Measurements from ENCODE around the gene CPNE4.

The CPNE4 gene

DNA sequence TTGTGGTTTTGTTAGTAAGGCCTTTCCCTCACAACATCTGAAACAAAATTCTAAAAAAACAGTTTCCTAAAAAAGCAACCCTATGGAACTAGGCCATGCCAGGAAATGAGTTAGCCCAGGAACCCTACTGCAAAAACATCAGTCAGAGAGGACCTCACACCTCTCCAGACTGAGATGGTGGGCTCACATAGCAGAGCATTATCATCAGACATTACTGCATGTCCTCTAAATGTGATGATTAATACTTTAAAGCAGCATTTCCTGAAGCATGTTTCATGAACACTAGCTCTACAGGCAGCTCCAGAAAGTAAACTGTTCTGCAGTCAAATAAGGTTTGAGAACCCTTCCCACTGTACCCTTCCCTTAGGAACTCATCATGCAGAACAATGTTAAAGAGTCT lies 299.7 kb downstream of the CPNE4 start:
- DNase-seq (ENCODE audit: low spot score): no peak

- no peak for DNase-seq (ENCODE audit: low spot score)
Observed at GRCh38 chr3:131733086-131733841, 301.6 kb downstream of the CPNE4 start.

DNA sequence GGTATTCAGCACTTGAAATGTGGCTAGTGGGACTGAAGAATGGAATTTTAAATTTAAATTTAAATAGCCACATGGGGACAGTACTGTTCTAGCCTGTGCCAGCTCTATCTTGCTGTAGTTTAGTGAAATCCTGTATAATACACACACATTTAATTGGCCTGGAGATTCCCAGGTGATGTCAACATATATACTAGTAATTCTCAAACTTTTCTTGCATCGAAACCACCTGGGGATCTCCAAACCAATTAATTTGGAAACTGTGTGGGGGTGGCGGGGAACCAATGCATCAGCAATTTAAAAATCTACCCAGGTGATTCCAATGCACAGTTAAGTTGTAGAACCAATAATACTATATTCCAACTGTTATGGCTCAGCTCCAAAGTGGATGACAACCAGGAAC lies 303.1 kb downstream of the CPNE4 start:
- no peak for DNase-seq (ENCODE audit: low spot score)

DNA sequence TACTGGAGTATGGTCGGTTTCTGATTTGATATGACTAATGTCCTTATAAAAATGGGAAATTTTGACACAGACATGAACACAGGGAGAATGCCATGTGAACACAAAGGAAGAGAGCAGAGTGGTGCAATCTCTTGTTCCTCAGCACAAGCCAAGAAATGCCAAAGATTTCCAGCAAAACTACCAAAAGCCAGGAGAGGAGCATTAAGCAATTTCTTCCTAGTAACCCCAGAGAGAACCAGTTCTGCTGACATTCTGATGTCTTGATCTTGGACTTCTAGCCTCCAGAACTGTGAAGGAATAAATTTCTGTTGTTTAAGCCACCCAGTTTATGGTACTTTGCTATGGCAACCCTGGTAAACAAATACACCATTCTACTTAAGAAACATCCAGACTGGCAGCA lies 304.2 kb downstream of the CPNE4 start:
- DNase-seq (ENCODE audit: low spot score): no peak

DNA sequence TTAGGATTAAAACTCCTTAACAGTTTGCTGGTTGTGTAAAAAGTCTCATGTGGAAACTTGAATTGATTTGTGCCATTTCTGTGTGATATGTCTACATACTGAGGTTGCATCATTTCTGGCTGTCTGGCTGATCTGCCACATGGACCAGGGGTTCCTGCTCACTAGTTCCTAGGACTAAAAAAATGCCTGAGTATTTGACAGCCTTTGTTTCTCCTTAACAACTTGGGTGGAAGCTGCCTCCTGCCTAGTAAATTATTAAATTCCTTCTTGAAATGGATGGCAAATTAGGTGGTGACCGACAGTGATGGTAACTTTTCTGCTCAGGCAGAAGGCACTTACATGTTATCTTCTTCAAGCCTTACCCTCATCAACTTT lies 305.2 kb downstream of the CPNE4 start:
- DNase-seq (ENCODE audit: low spot score): no peak

DNA sequence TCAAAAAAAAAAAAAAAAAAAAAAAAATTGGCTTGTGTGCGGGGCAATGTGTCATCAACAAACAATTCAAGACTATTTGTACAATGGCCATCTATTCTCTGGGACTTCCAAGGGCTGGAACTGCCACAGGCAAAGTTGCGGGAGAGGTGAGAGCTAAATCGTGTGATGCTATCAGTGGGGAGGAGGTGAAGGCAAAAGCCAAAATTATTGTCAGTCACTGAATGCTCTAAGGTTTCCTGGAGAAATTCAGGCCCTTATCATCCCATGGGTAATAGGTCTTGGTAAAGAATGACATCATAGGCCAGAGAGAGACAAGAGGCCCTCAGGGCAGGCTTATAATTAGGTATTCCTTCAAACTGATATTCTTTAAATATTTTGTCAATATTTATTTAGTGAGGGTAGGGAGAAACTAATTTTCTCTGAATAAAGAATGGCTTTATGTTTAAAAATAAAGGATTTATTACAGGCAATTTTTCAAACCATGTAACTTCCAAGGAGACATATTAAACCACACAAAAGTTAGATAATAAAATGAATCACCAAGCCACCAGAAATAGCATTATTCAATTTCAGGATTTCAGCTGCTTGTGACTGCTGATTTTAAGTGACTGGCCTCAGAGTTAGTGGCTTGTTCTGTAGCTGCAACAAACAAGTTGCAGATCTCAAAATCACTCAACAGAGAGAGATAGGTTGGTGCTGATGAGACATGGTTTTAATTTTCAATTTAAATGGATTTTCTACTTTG lies 305.7 kb downstream of the CPNE4 start:
- no peak for DNase-seq (ENCODE audit: low spot score)

GRCh38 chr3:131725414-131725813 lies 309.4 kb downstream of the CPNE4 start:
- no peak for DNase-seq (ENCODE audit: low spot score)

GRCh38 chr3:131723343-131723742 lies 311.5 kb downstream of the CPNE4 start:
- no peak for DNase-seq (ENCODE audit: low spot score)

DNA sequence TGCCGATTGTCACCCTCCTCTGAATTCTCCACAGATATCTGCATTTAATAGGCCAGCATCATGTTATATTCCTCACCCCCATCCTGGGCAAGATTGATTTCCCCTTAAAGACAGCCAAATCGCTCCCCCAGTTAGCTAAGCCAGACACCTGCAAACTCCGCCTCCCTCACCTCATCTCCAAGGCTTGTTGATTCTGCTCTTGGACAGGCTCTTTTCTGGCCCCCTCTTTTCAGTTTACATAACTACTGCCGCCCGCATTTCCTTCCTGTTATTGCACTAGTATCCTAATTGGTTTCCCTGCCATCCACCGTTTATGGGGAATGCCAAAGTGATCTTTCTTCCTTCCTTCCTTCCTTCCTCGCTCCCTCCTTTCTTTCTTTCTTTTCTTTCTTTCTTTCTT lies 317.3 kb downstream of the CPNE4 start:
- DNase-seq (ENCODE audit: low spot score): no peak

DNA sequence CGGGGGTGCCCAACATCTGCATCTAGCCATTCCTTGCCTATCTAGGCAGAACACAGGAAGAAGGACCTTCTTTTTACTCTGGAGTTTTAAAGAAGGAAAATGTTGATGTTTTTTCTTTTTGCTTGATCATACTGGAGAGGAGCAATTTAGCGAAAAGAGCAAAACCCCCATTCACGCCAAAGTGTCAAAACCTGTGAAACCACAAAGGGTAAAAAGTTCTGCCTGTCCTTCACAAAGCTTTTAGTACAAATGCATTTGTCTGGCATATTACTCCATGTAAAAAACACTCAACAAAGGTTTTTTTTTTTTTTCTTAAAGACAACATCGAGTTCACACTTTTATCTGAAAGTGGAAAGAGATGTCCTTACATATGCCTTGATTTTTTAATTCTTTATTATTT lies 317.9 kb downstream of the CPNE4 start:
- DNase-seq (ENCODE audit: low spot score): no peak

GRCh38 chr3:131716007-131716406 lies 318.8 kb downstream of the CPNE4 start:
- no peak for DNase-seq (ENCODE audit: low spot score)

DNA sequence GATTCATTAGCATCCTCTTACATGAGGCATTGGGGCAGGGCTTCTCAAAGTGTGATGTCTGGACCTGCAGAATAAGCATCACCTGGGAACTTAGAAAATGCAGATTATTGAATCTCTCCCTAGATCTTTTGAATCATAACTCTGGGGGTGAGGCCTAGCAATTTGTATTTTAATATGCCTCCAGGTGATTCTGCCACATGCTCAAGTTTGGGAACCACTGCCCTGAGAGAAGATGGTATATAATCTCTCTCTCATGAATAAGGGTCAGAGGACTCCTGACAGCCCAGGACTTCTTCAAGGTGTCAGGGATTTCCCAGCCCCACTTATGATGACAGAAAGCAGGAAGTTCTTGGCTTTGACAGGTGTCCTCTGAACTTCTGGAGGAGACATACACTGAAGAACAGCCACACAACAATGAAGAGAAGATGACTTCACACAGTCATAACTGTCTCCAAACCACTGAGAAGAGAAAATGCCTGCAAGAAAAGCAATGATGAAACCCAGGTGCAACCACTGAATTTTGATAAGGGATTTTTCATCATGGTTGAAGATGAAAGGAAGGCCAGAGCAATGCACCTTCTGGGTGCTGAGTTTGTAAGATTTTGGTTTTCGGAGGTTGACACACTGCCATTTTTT lies 320.1 kb downstream of the CPNE4 start:
- no peak for DNase-seq (ENCODE audit: low spot score)

DNA sequence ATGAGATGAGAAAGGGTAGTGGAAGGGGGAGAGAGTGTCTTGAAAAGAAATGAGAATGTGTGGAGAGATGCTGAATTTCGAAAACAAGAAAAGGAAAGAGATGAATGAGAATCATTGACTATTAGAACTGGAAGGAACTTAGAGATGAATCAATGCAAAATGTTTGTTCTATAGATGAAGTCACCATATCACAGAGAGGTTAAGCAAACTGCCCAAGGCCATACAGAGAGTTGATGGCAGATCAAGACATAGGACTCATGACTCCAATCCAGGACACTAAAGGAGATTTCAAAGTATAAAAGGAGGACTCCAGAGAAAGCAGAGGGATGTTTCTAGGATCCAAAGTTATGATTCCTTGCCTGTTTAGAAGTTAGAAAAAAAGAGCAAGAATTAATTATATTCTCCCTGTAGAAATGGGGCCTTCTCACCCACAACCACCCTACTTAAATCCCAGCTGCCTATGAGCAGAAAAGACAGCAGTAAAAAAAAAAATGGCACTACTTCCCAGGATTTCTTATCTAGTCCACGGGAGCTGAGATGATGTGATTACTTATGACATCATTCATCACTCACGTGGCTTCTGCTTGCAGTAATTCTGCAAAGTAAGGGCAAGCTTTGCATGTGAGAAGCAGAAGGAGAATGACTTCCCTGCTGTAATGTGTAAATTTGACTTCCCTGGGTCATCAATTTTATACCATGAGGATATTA lies 321.2 kb downstream of the CPNE4 start:
- DNase-seq (ENCODE audit: low spot score): no peak

DNA sequence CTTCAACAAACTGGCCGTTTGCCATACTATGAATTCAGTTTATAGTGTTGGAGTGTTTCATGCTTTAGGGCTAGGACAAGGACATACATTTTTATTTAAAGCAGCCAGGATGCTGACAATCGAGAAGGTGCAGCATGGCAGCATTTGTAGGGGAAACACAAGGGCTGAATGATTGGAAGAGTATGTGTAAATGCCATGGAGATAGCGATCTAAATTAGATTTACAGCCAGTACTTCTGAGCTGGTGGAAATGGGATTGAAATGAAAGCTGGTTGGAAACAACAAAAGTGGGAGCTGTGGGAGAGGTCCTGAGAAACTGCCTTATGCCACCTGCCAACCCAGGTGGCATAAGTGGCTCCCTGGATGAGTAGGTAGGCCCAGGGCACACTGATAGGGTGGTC lies 322.2 kb downstream of the CPNE4 start:
- no peak for DNase-seq (ENCODE audit: low spot score)

DNA sequence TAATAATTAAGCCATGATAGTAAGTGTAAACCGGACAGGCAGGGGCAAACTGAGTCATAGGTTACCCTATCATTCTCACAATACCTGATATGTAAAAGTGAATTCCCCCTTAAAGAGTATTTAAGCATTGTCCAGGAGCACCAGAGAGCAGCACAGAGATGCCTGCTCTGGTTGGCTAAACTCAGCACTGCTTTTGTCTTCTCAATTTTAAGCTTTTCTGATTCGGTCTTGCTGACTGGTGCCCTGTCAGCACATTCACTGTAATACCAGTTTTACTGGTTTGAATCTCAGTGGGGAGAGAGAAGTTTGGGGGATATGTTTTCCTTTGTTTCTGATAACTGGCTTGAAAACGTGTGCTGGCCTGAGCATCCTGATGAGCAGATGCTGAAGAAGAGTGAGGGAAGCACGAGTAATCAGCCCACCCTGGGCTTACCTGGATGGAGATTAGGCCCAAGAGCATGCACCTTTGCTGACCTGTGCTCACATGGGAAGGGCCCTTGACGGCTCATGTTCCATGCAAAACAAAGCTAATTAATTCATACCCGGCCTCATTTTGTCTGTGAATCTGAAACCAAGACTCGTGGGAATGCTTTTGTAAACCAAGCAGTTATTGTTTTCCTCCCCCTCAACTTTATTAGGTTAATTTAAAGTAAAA lies 323.6 kb downstream of the CPNE4 start:
- DNase-seq (ENCODE audit: low spot score): no peak

DNA sequence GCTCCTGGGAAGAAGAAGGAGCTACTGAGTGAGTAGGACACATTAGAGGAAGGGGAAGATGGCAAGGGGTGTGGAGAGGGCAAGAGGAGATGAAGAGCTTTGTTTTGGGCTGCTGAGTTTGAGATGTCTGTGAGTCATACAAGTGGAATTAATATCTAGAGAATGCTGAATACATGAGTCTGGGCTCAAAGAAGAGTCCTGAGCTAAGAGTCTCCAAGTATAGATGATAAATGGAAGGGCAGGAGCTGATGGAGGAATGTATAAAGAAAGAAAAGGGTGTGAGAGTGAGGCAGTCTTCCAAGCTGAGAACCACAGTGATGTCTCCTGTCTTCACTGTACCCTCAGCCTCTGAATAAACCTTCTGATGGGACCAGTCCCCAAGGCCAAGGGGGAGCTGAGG lies 326.6 kb downstream of the CPNE4 start:
- no peak for DNase-seq (ENCODE audit: low spot score)

DNA sequence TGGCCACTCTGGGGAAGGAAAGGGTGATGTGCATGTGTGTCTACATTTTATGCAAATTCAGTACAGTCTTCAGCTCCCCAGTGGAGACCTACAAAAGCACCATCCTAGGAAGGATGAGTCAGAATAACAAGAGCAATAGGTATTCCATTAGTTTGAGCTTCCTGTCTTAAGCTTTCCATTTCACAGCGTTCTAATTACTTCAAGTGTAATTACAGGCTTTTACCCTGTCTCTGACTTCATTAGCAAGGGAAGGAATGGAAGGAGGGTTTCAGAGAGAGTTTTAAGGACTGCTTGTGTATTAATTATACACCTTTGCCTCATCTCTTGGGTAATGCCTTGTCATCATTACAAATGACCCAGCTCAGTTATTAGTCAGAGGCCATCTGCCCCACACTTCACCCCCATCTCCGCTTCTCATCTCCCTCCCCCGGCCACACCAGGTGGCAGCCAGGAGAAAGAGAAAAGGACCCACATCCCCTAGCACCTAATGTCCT lies 329.2 kb downstream of the CPNE4 start:
- no peak for DNase-seq (ENCODE audit: low spot score)

- no peak for DNase-seq (ENCODE audit: low spot score)
Observed at GRCh38 chr3:131705099-131705498, 329.7 kb downstream of the CPNE4 start.

DNA sequence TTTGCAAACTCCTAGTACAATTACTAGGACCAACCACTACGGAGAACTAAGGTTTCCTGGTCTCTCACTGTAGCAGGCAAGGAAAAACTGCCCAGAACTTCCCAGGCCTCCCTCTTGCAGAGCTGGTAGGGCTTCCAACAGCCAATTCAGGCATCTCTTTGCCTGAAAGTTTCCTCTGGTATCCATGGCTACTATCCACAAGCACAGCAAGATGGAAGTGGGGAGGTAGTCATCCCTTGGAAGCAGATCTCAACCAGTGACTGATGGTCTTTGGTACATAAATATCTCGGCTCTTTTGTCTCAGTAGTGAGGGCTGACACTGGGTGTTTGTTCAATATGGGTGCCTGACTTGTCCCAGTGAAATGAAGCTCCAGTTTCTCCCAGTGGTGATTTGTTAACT lies 330.7 kb downstream of the CPNE4 start:
- DNase-seq (ENCODE audit: low spot score): no peak

- DNase-seq (ENCODE audit: low spot score): no peak
Observed at GRCh38 chr3:131702146-131702545, 332.7 kb downstream of the CPNE4 start.

GRCh38 chr3:131701153-131701770 lies 333.6 kb downstream of the CPNE4 start:
- no peak for DNase-seq (ENCODE audit: low spot score)

GRCh38 chr3:131699001-131699400 lies 335.8 kb downstream of the CPNE4 start:
- no peak for DNase-seq (ENCODE audit: low spot score)
